RWPE1 (cell line): ENCODE results near the gene KDM8.

Experiments
- CTCF ChIA-PET: fragments of 350-600 bp; sonication (Branson Sonifier 250); formaldehyde crosslinking; extraction: SDS; loops from one replicate; lab custom pipeline; 2021; lab: Yijun Ruan, JAX
- POLR2A ChIA-PET: fragments of 400-600 bp; formaldehyde crosslinking; extraction: SDS; loops from one replicate; lab custom pipeline; 2020; ENCODE audit warnings: antibody characterized with exemption; ENCODE audit not compliant: low non-redundant PET; lab: Yijun Ruan, JAX
- DNase-seq: peaks from one replicate; pipeline ENCODE4 v3.0.0; 2012; ENCODE audit warnings: low spot score
- H3K27ac ChIP-seq: fragments of 450-650 bp; 2 replicates; pipeline ENCODE4 v1.5.1; 2017
- CTCF ChIP-seq: fragments of 450-650 bp; conservative IDR thresholded peaks from 2 replicates; pipeline ENCODE4 v1.5.1; 2017; ENCODE audit warnings: low read depth, mild to moderate bottlenecking

KDM8 gene

GRCh38 chr16:27165576-27165975 lies 37.8 kb upstream of the KDM8 start:
- TF ChIP-seq CTCF, result no peak
- DNase-seq, result no peak
- ChIA-PET POLR2A (no interaction called here), CTCF (no interaction called here)
- H3K27ac ChIP-seq, result no peak overlapping the region

- DNase-seq, result no peak
- CTCF ChIA-PET, result no interaction called here
- TF ChIP-seq CTCF, result no peak
- POLR2A ChIA-PET, result no interaction called here
- H3K27ac ChIP-seq, result no peak overlapping the region
Observed at GRCh38 chr16:27168790-27169189, 34.5 kb upstream of the KDM8 start.

GRCh38 chr16:27169511-27170071 lies 33.7 kb upstream of the KDM8 start:
- no peak for TF ChIP-seq CTCF
- ChIA-PET CTCF (interaction anchor here (0.9 kb wide), 1 partner anchor 61 kb away, joined by 3 read pairs; no protein-coding TSS in a partner anchor), POLR2A (no interaction called here)
- H3K27ac ChIP-seq, result no peak overlapping the region
- DNase-seq, result peak; percentile 26

- TF ChIP-seq CTCF, result no peak
- POLR2A ChIA-PET, result no interaction called here
- H3K27ac ChIP-seq, result no peak overlapping the region
- CTCF ChIA-PET, result no interaction called here
- DNase-seq, result no peak
Observed at GRCh38 chr16:27171584-27171983, 31.7 kb upstream of the KDM8 start.

- no peak overlapping the region for H3K27ac ChIP-seq
- DNase-seq, result no peak
- TF ChIP-seq CTCF, result no peak
- ChIA-PET POLR2A (no interaction called here), CTCF (no interaction called here)
Observed at GRCh38 chr16:27174007-27174406, 29.3 kb upstream of the KDM8 start.

- ChIA-PET POLR2A (no interaction called here), CTCF (no interaction called here)
- TF ChIP-seq CTCF, result no peak
- peak; percentile 72 for DNase-seq
- no peak overlapping the region for H3K27ac ChIP-seq
Observed at GRCh38 chr16:27174798-27175197, 28.5 kb upstream of the KDM8 start.
